Measurements from ENCODE around the gene ERGIC3. TPM values are rescaled to one million over a fixed set of nuclear protein-coding genes. Genes with fewer than 3 reads are reported as not detected.

The ERGIC3 gene
- total RNA-seq, 1 experiment from 2014 or later: 242 TPM

- no peak for DNase-seq
- H3K36me3 ChIP-seq (ENCODE audit: insufficient read depth, low read length): no peaks in the 10 kb centered on the region
These were observed 57.3 kb downstream of the ERGIC3 start for GRCh38 chr20:35598899-35599775.

GRCh38 chr20:35599776-35600120, 57.9 kb downstream of the ERGIC3 start:
- no peak for DNase-seq
- H3K27ac ChIP-seq (ENCODE audit: low read length): no peak overlapping the region
- H3K27me3 ChIP-seq (ENCODE audit: low read length): no peaks in the 10 kb centered on the region
- no peaks in the 10 kb centered on the region for H3K9me3 ChIP-seq (ENCODE audit: low read length)
- H3K9me2 ChIP-seq (replicated peaks; ENCODE audit: insufficient read depth, low read length): no peaks in the 10 kb centered on the region
- H3K4me2 ChIP-seq (ENCODE audit: low read depth, low read length, poor library complexity, severe bottlenecking): no peak overlapping the region
- no peak overlapping the region for H3K4me3 ChIP-seq (ENCODE audit: low read length)
- H3K79me2 ChIP-seq (ENCODE audit: low read length): no peaks in the 10 kb centered on the region
- no peak overlapping the region for H3K9ac ChIP-seq (ENCODE audit: low read length)
- H3K4me1 ChIP-seq (ENCODE audit: low read length): peaks cover 6% of the 10 kb centered on the region
- H2AFZ ChIP-seq (ENCODE audit: low read length): no peak overlapping the region
- H4K20me1 ChIP-seq (ENCODE audit: insufficient read depth, low read depth, low read length): no peaks in the 10 kb centered on the region
- no peaks in the 10 kb centered on the region for H3K36me3 ChIP-seq (ENCODE audit: insufficient read depth, low read length)

More at GRCh38 chr20:35598899-35599775, 57.3 kb downstream of the ERGIC3 start:
- no peak overlapping the region for H3K4me2 ChIP-seq (ENCODE audit: low read depth, low read length, poor library complexity, severe bottlenecking)
- no peaks in the 10 kb centered on the region for H3K9me3 ChIP-seq (ENCODE audit: low read length)
- H3K27me3 ChIP-seq (ENCODE audit: low read length): no peaks in the 10 kb centered on the region
- no peak overlapping the region for H3K9ac ChIP-seq (ENCODE audit: low read length)
- no peaks in the 10 kb centered on the region for H3K4me1 ChIP-seq (ENCODE audit: low read length)
- no peaks in the 10 kb centered on the region for H3K9me2 ChIP-seq (replicated peaks; ENCODE audit: insufficient read depth, low read length)
- H4K20me1 ChIP-seq (ENCODE audit: insufficient read depth, low read depth, low read length): no peaks in the 10 kb centered on the region
- no peaks in the 10 kb centered on the region for H3K79me2 ChIP-seq (ENCODE audit: low read length)
- H3K4me3 ChIP-seq (ENCODE audit: low read length): no peak overlapping the region
- H2AFZ ChIP-seq (ENCODE audit: low read length): no peak overlapping the region
- H3K27ac ChIP-seq (ENCODE audit: low read length): no peak overlapping the region

- no peaks in the 10 kb centered on the region for H3K79me2 ChIP-seq (ENCODE audit: low read length)
- no peaks in the 10 kb centered on the region for H4K20me1 ChIP-seq (ENCODE audit: insufficient read depth, low read depth, low read length)
- DNase-seq: no peak
- peaks cover 12% of the 10 kb centered on the region for H3K4me1 ChIP-seq (ENCODE audit: low read length)
- no peak overlapping the region for H2AFZ ChIP-seq (ENCODE audit: low read length)
- no peak overlapping the region for H3K4me2 ChIP-seq (ENCODE audit: low read depth, low read length, poor library complexity, severe bottlenecking)
- no peaks in the 10 kb centered on the region for H3K9me3 ChIP-seq (ENCODE audit: low read length)
- H3K27ac ChIP-seq (ENCODE audit: low read length): no peak overlapping the region
- H3K4me3 ChIP-seq (ENCODE audit: low read length): no peak overlapping the region
- no peaks in the 10 kb centered on the region for H3K36me3 ChIP-seq (ENCODE audit: insufficient read depth, low read length)
- no peaks in the 10 kb centered on the region for H3K27me3 ChIP-seq (ENCODE audit: low read length)
- H3K9me2 ChIP-seq (replicated peaks; ENCODE audit: insufficient read depth, low read length): no peaks in the 10 kb centered on the region
- H3K9ac ChIP-seq (ENCODE audit: low read length): no peak overlapping the region
These were observed 58.5 kb downstream of the ERGIC3 start for GRCh38 chr20:35600176-35600992.

- Histone ChIP-seq H3K27ac (ENCODE audit: low read length) (no peak overlapping the region), H3K9me3 (ENCODE audit: low read length) (no peaks in the 10 kb centered on the region), H3K4me2 (ENCODE audit: low read depth, low read length, poor library complexity, severe bottlenecking) (no peak overlapping the region), H3K4me3 (ENCODE audit: low read length) (no peak overlapping the region), H3K9ac (ENCODE audit: low read length) (no peak overlapping the region), H3K9me2 (replicated peaks; ENCODE audit: insufficient read depth, low read length) (no peaks in the 10 kb centered on the region), H4K20me1 (ENCODE audit: insufficient read depth, low read depth, low read length) (no peaks in the 10 kb centered on the region), H3K36me3 (ENCODE audit: insufficient read depth, low read length) (no peaks in the 10 kb centered on the region), H3K4me1 (ENCODE audit: low read length) (peaks cover 12% of the 10 kb centered on the region), H3K79me2 (ENCODE audit: low read length) (no peaks in the 10 kb centered on the region), H3K27me3 (ENCODE audit: low read length) (no peaks in the 10 kb centered on the region), H2AFZ (ENCODE audit: low read length) (no peak overlapping the region)
- DNase-seq: no peak
These were observed 59.4 kb downstream of the ERGIC3 start for GRCh38 chr20:35600993-35601973.

GRCh38 chr20:35601990-35602389, 60.1 kb downstream of the ERGIC3 start:
- Histone ChIP-seq H3K79me2 (ENCODE audit: low read length) (no peaks in the 10 kb centered on the region), H3K4me2 (ENCODE audit: low read depth, low read length, poor library complexity, severe bottlenecking) (no peak overlapping the region), H2AFZ (ENCODE audit: low read length) (no peak overlapping the region), H3K9ac (ENCODE audit: low read length) (no peak overlapping the region), H3K4me1 (ENCODE audit: low read length) (peaks cover 12% of the 10 kb centered on the region), H3K9me3 (ENCODE audit: low read length) (no peaks in the 10 kb centered on the region), H3K27me3 (ENCODE audit: low read length) (no peaks in the 10 kb centered on the region), H3K36me3 (ENCODE audit: insufficient read depth, low read length) (no peaks in the 10 kb centered on the region), H3K27ac (ENCODE audit: low read length) (no peak overlapping the region), H3K4me3 (ENCODE audit: low read length) (no peak overlapping the region), H3K9me2 (replicated peaks; ENCODE audit: insufficient read depth, low read length) (no peaks in the 10 kb centered on the region), H4K20me1 (ENCODE audit: insufficient read depth, low read depth, low read length) (no peaks in the 10 kb centered on the region)
- DNase-seq: no peak

GRCh38 chr20:35602851-35603495, 61.1 kb downstream of the ERGIC3 start:
- Histone ChIP-seq H3K4me2 (ENCODE audit: low read depth, low read length, poor library complexity, severe bottlenecking) (no peak overlapping the region), H3K27me3 (ENCODE audit: low read length) (no peaks in the 10 kb centered on the region), H3K9me2 (replicated peaks; ENCODE audit: insufficient read depth, low read length) (no peaks in the 10 kb centered on the region), H3K4me3 (ENCODE audit: low read length) (no peak overlapping the region), H3K79me2 (ENCODE audit: low read length) (no peaks in the 10 kb centered on the region), H3K4me1 (ENCODE audit: low read length) (peaks cover 12% of the 10 kb centered on the region), H3K9ac (ENCODE audit: low read length) (no peak overlapping the region), H3K9me3 (ENCODE audit: low read length) (no peaks in the 10 kb centered on the region), H4K20me1 (ENCODE audit: insufficient read depth, low read depth, low read length) (no peaks in the 10 kb centered on the region), H3K27ac (ENCODE audit: low read length) (no peak overlapping the region), H3K36me3 (ENCODE audit: insufficient read depth, low read length) (no peaks in the 10 kb centered on the region), H2AFZ (ENCODE audit: low read length) (no peak overlapping the region)
- DNase-seq: no peak

GRCh38 chr20:35603695-35604448, 62.0 kb downstream of the ERGIC3 start:
- no peak for DNase-seq
- no peaks in the 10 kb centered on the region for H3K9me3 ChIP-seq (ENCODE audit: low read length)
- H3K36me3 ChIP-seq (ENCODE audit: insufficient read depth, low read length): no peaks in the 10 kb centered on the region
- H3K9me2 ChIP-seq (replicated peaks; ENCODE audit: insufficient read depth, low read length): no peaks in the 10 kb centered on the region
- no peak overlapping the region for H3K4me2 ChIP-seq (ENCODE audit: low read depth, low read length, poor library complexity, severe bottlenecking)
- no peaks in the 10 kb centered on the region for H4K20me1 ChIP-seq (ENCODE audit: insufficient read depth, low read depth, low read length)
- no peak overlapping the region for H3K27ac ChIP-seq (ENCODE audit: low read length)
- no peak overlapping the region for H2AFZ ChIP-seq (ENCODE audit: low read length)
- peaks cover 12% of the 10 kb centered on the region for H3K4me1 ChIP-seq (ENCODE audit: low read length)
- H3K79me2 ChIP-seq (ENCODE audit: low read length): no peaks in the 10 kb centered on the region
- no peak overlapping the region for H3K9ac ChIP-seq (ENCODE audit: low read length)
- no peaks in the 10 kb centered on the region for H3K27me3 ChIP-seq (ENCODE audit: low read length)
- no peak overlapping the region for H3K4me3 ChIP-seq (ENCODE audit: low read length)

All from Karpas-422 (cell line).